ENCODE measurements around the gene CA10.

The CA10 gene

DNA sequence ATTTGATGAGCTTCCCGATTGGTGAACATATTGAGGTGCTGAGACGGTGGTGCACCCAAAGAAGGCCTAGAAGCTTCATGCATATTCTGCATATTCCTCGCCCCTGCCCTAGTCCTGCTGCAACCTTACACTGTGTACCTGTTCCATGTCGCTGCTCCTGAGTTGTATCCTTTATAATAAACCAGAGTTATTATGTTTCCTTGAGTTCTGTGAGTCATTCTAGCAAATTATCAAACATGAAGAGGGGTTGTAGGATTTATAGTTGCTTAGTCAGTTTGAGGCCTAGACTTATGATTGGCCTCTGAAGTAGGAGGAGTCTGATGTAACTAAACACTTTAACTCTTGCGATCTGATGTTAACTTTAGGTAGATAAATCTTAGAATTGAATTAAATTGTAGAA is 436.8 kb downstream of the CA10 start:
- Histone ChIP-seq H3K36me3 (ENCODE audit: control insufficient read depth, low read length) (no peaks in the 10 kb centered on the region), H3K27ac (ENCODE audit: low read depth, low read length) (no peak overlapping the region), H3K79me2 (ENCODE audit: control insufficient read depth, low read length) (no peaks in the 10 kb centered on the region), H3F3A (ENCODE audit: control insufficient read depth, insufficient read depth) (no peaks in the 10 kb centered on the region), H3K9me2 (replicated peaks; ENCODE audit: control insufficient read depth, low read length) (no peaks in the 10 kb centered on the region), H3K4me1 (ENCODE audit: control insufficient read depth, low read length) (no peaks in the 10 kb centered on the region), H3K27me3 (ENCODE audit: control insufficient read depth, low read length) (peaks cover 4% of the 10 kb centered on the region; the same call in 1 of the 2 replicates), H3K9me3 (ENCODE audit: control insufficient read depth, insufficient read depth, low read length) (no peaks in the 10 kb centered on the region), H4K20me1 (ENCODE audit: control insufficient read depth, insufficient read depth, low read depth, low read length) (no peaks in the 10 kb centered on the region), H3K4me2 (ENCODE audit: low read length) (no peak overlapping the region), H3K4me3 (ENCODE audit: low read length) (no peak overlapping the region)
- TF ChIP-seq, protein P1, sequence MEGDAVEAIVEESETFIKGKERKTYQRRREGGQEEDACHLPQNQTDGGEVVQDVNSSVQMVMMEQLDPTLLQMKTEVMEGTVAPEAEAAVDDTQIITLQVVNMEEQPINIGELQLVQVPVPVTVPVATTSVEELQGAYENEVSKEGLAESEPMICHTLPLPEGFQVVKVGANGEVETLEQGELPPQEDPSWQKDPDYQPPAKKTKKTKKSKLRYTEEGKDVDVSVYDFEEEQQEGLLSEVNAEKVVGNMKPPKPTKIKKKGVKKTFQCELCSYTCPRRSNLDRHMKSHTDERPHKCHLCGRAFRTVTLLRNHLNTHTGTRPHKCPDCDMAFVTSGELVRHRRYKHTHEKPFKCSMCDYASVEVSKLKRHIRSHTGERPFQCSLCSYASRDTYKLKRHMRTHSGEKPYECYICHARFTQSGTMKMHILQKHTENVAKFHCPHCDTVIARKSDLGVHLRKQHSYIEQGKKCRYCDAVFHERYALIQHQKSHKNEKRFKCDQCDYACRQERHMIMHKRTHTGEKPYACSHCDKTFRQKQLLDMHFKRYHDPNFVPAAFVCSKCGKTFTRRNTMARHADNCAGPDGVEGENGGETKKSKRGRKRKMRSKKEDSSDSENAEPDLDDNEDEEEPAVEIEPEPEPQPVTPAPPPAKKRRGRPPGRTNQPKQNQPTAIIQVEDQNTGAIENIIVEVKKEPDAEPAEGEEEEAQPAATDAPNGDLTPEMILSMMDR (IDR thresholded peaks at IDR 0.05; ENCODE audit: low read depth, low read length, poor library complexity, severe bottlenecking) = no peak
- TF ChIP-seq EZH2phosphoT487 (IDR thresholded peaks at IDR 0.05; ENCODE audit: borderline replicate concordance, low read length) = no peak

DNA sequence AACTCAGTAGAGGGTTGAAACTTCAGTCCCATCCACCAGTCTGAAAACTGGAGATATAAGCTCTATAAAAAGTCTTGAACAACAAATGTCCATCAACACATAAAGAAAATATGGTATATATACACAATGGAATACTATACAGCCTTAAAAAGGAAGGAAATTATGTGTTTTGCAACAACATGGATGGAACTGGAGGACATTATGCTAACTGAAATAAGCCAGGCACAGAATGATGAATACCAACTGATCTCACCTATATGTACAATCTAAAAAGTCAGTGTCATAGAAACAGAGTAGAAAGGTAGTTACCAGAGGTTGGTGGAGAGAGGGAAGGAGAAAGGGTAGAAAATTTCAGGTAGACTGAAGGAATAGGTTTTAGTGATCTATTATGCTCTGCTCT is 438.1 kb downstream of the CA10 start:
- no peaks in the 10 kb centered on the region for H4K20me1 ChIP-seq (ENCODE audit: control insufficient read depth, insufficient read depth, low read depth, low read length)
- no peaks in the 10 kb centered on the region for H3F3A ChIP-seq (ENCODE audit: control insufficient read depth, insufficient read depth)
- H3K4me2 ChIP-seq (ENCODE audit: low read length) = no peak overlapping the region
- peaks cover 4% of the 10 kb centered on the region; the same call in 1 of the 2 replicates for H3K27me3 ChIP-seq (ENCODE audit: control insufficient read depth, low read length)
- H3K9me3 ChIP-seq (ENCODE audit: control insufficient read depth, insufficient read depth, low read length) = no peaks in the 10 kb centered on the region
- no peaks in the 10 kb centered on the region for H3K36me3 ChIP-seq (ENCODE audit: control insufficient read depth, low read length)
- H3K9me2 ChIP-seq (replicated peaks; ENCODE audit: control insufficient read depth, low read length) = no peaks in the 10 kb centered on the region
- no peaks in the 10 kb centered on the region for H3K4me1 ChIP-seq (ENCODE audit: control insufficient read depth, low read length)
- TF ChIP-seq, protein P1 (IDR thresholded peaks at IDR 0.05; ENCODE audit: low read depth, low read length, poor library complexity, severe bottlenecking) = no peak
- TF ChIP-seq EZH2phosphoT487 (IDR thresholded peaks at IDR 0.05; ENCODE audit: borderline replicate concordance, low read length) = no peak
- H3K4me3 ChIP-seq (ENCODE audit: low read length) = no peak overlapping the region
- H3K79me2 ChIP-seq (ENCODE audit: control insufficient read depth, low read length) = no peaks in the 10 kb centered on the region
- H3K27ac ChIP-seq (ENCODE audit: low read depth, low read length) = no peak overlapping the region

DNA sequence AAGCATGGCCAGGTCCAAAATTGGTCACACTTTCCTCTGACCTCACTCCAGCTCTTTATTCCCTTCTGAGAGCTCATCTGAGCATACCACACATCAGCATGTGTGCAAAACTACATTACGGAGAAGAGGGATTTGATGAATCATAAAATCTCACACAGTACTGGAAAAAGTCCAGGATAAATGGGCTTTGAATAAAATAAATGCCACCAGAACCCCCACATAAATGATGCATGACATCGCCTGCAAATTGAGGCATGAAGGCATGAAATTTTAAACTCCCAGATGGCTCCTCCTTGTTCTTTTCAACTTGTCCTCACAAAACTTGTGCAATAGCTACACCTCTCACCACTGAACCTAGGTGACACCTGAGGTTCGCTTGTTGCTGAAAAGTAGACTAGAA is 439.5 kb downstream of the CA10 start:
- Histone ChIP-seq H3K4me1 (ENCODE audit: control insufficient read depth, low read length) (no peaks in the 10 kb centered on the region), H3K4me2 (ENCODE audit: low read length) (no peak overlapping the region), H3K9me2 (replicated peaks; ENCODE audit: control insufficient read depth, low read length) (no peaks in the 10 kb centered on the region), H3K79me2 (ENCODE audit: control insufficient read depth, low read length) (no peaks in the 10 kb centered on the region), H3F3A (ENCODE audit: control insufficient read depth, insufficient read depth) (no peaks in the 10 kb centered on the region), H3K4me3 (ENCODE audit: low read length) (no peak overlapping the region), H4K20me1 (ENCODE audit: control insufficient read depth, insufficient read depth, low read depth, low read length) (no peaks in the 10 kb centered on the region), H3K27ac (ENCODE audit: low read depth, low read length) (no peak overlapping the region), H3K36me3 (ENCODE audit: control insufficient read depth, low read length) (no peaks in the 10 kb centered on the region), H3K9me3 (ENCODE audit: control insufficient read depth, insufficient read depth, low read length) (no peaks in the 10 kb centered on the region), H3K27me3 (ENCODE audit: control insufficient read depth, low read length) (peaks cover 4% of the 10 kb centered on the region; the same call in 1 of the 2 replicates)
- TF ChIP-seq, protein P1 (IDR thresholded peaks at IDR 0.05; ENCODE audit: low read depth, low read length, poor library complexity, severe bottlenecking) = no peak
- TF ChIP-seq EZH2phosphoT487 (IDR thresholded peaks at IDR 0.05; ENCODE audit: borderline replicate concordance, low read length) = no peak

Measured in DOHH2 (cell line).